Measurements from ENCODE around the gene RBMS2. TPM values are rescaled to one million over a fixed set of nuclear protein-coding genes. Genes with fewer than 3 reads are reported as not detected.
A peak's percentile ranks its signal among the peaks of the same experiment; 100 is the strongest.

The RBMS2 gene
- total RNA-seq, 1 donor from 2014 or later, result 129 TPM

- Histone ChIP-seq H3K27me3 (ENCODE audit: low read depth) (no peaks in the 10 kb centered on the region), H3K4me3 (no peak overlapping the region), H3K36me3 (peaks cover 96% of the 10 kb centered on the region), H3K4me1 (peaks cover 37% of the 10 kb centered on the region), H3K27ac (no peak overlapping the region), H3K9me3 (no peaks in the 10 kb centered on the region)
- intact Hi-C loops (cut with DNase I), result no loop called here
- ATAC-seq (no peak), DNase-seq (no peak)
- TF ChIP-seq CTCF (IDR thresholded peaks at IDR 0.05), result no peak
Observed at GRCh38 chr12:56599041-56599440, 77.4 kb downstream of the RBMS2 start.

- no peaks in the 10 kb centered on the region for H3K9me3 ChIP-seq
- H3K4me1 ChIP-seq, result peaks cover 37% of the 10 kb centered on the region
- intact Hi-C loops (cut with DNase I), result no loop called here
- peak; percentile 74 for DNase-seq
- H3K4me3 ChIP-seq, result no peak overlapping the region
- H3K36me3 ChIP-seq, result peaks cover 97% of the 10 kb centered on the region
- no peak for TF ChIP-seq CTCF (IDR thresholded peaks at IDR 0.05)
- H3K27me3 ChIP-seq (ENCODE audit: low read depth), result no peaks in the 10 kb centered on the region
- H3K27ac ChIP-seq, result peak overlapping the region; percentile 53
- ATAC-seq, result peak; percentile 79 to 85
Observed at GRCh38 chr12:56599797-56600196, 78.2 kb downstream of the RBMS2 start.

DNA sequence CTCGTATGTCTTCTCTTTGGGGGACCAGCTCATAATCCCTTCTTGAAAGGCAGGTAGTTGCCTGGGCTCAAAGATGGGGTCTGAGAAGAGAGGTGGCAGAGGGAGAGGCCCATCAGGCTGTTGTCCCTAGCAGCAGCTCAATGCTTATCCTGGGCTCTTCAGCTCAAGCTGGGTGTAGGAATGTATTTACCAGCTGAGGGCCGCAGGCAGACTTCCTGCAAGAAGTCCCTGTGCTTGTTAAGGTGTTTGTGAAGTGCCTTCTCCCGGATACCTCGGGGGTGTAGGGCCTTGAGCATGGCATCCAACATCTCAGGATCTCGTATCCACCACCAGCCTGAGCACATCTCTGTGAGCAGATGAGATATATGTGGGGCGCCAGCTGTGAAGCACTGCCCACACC is 79.1 kb downstream of the RBMS2 start:
- H3K27me3 ChIP-seq (ENCODE audit: low read depth), result no peaks in the 10 kb centered on the region
- no peaks in the 10 kb centered on the region for H3K9me3 ChIP-seq
- DNase-seq, result peak; percentile 61
- intact Hi-C loops (cut with DNase I), result no loop called here
- H3K4me3 ChIP-seq, result no peak overlapping the region
- peak overlapping the region; percentile 53 for H3K27ac ChIP-seq
- ATAC-seq, result peak; percentile 53 to 71
- TF ChIP-seq CTCF (IDR thresholded peaks at IDR 0.05), result no peak
- H3K36me3 ChIP-seq, result peaks cover 97% of the 10 kb centered on the region
- peaks cover 37% of the 10 kb centered on the region for H3K4me1 ChIP-seq

DNA sequence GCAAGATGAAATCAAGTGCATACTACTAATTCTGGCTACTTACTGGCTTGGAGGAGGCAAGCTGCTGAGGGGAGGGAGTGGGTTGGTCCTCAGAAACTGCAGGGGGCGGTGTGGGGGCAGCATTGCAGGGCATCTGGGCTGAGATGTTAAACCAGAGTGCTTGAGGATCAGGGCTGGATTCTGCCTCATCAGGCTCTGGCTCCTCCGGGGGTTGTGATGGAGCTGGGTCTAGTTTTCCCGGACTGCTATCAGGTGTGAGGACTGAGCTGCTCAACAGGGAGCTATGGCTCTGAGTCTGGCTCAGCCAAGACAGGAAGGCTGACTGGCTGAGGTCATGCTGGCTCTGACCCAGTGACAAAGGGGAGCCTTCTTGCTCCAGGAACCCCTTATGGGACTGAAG is 79.9 kb downstream of the RBMS2 start:
- peaks cover 37% of the 10 kb centered on the region for H3K4me1 ChIP-seq
- no peak for DNase-seq
- intact Hi-C loops (cut with DNase I), result no loop called here
- ATAC-seq, result peak in 1 of 2 donors; percentile 2
- TF ChIP-seq CTCF (IDR thresholded peaks at IDR 0.05), result no peak
- no peaks in the 10 kb centered on the region for H3K27me3 ChIP-seq (ENCODE audit: low read depth)
- peak overlapping the region; percentile 53 for H3K27ac ChIP-seq
- no peaks in the 10 kb centered on the region for H3K9me3 ChIP-seq
- peaks cover 98% of the 10 kb centered on the region for H3K36me3 ChIP-seq
- H3K4me3 ChIP-seq, result no peak overlapping the region

DNA sequence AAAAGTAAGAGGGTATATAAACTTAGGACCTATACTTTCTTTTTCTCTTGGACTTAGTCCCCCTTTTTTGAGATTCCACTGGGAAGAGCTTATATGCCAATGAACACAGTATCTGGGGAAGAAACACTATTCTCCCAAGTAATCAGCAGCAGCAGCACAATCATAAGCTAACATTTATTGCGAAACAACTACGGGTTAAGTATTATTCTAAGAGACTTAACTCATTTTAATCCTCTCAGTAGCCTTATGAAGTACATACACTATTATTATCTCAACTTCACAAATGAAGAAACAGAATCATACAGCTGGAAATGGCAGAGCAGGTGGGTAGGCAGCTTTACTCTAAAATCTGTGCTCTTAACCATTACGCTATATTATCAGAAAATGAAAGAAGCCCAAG is 80.6 kb downstream of the RBMS2 start:
- Histone ChIP-seq H3K4me1 (peaks cover 37% of the 10 kb centered on the region), H3K27me3 (ENCODE audit: low read depth) (no peaks in the 10 kb centered on the region), H3K4me3 (no peak overlapping the region), H3K9me3 (no peaks in the 10 kb centered on the region), H3K27ac (peak overlapping the region; percentile 53), H3K36me3 (peaks cover 98% of the 10 kb centered on the region)
- no peak for TF ChIP-seq CTCF (IDR thresholded peaks at IDR 0.05)
- ATAC-seq (peak in 1 of 2 donors; percentile 28), DNase-seq (no peak)
- intact Hi-C loops (cut with DNase I), result no loop called here

- H3K4me3 ChIP-seq, result no peak overlapping the region
- no peak for DNase-seq
- no peak for ATAC-seq
- TF ChIP-seq CTCF (IDR thresholded peaks at IDR 0.05), result no peak
- peaks cover 32% of the 10 kb centered on the region for H3K4me1 ChIP-seq
- no peaks in the 10 kb centered on the region for H3K27me3 ChIP-seq (ENCODE audit: low read depth)
- intact Hi-C loops (cut with DNase I), result no loop called here
- no peaks in the 10 kb centered on the region for H3K9me3 ChIP-seq
- H3K36me3 ChIP-seq, result peaks cover 100% of the 10 kb centered on the region
- H3K27ac ChIP-seq, result no peak overlapping the region
Observed at GRCh38 chr12:56604355-56604754, 82.7 kb downstream of the RBMS2 start.
